Frontal cortex (tissue), 4 donors: ENCODE results near the gene ARPC1A. TPM values are rescaled to one million over a fixed set of nuclear protein-coding genes. Genes with fewer than 3 reads are reported as not detected.
"Not testable (repeated sequence)": the region's sequence is repeated elsewhere in the genome, so short reads cannot be mapped to it uniquely, and the experiment has no call there.

Source experiments
- DNase-seq, 2 donors: peaks; one replicate each; pipeline ENCODE4 v3.0.0; 2012; ENCODE audit warnings: low spot score in 2 of 2
- FAIRE-seq: peaks from 2 replicates; lab custom pipeline; 2012; peaks lifted over from hg19 to GRCh38; lab: Jason Lieb, UNC
- total RNA-seq: library from RNA; depleted of rRNA; stranded (reverse); fragments of >200 nt; gene quantifications from one replicate; pipeline ENCODE4 v1.2.3, GENCODE V29; 2014
- donor health status: control.
- donor health status: control.
- donor health status: control.

Gene ARPC1A
- total RNA-seq, 1 donor from 2014 or later, result 101 TPM

GRCh38 chr7:99365318-99366141 lies 39.8 kb downstream of the ARPC1A start:
- no peak for FAIRE-seq
- DNase-seq, result peak in 1 of 2 donors; percentile 50

DNA sequence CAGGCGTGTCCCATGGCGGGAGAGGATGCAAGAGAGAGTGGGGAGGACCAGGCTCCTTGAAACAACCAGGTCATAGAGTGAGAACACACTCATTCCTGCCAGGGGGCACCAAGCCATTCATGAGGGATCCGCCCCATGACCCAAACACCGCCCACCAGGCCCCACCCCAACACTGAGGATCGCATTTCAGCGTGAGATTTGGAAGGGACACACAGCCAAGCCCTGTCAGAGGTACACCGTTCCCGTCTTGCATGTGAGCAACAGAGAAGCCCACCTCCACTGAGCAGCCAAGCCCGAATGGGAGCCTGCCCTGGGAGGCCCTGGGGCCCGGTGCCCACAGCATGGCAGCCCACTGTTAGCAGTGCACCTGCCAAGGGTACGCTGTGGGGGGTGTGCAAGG lies 40.9 kb downstream of the ARPC1A start:
- no peak for FAIRE-seq
- DNase-seq, result no peak

DNA sequence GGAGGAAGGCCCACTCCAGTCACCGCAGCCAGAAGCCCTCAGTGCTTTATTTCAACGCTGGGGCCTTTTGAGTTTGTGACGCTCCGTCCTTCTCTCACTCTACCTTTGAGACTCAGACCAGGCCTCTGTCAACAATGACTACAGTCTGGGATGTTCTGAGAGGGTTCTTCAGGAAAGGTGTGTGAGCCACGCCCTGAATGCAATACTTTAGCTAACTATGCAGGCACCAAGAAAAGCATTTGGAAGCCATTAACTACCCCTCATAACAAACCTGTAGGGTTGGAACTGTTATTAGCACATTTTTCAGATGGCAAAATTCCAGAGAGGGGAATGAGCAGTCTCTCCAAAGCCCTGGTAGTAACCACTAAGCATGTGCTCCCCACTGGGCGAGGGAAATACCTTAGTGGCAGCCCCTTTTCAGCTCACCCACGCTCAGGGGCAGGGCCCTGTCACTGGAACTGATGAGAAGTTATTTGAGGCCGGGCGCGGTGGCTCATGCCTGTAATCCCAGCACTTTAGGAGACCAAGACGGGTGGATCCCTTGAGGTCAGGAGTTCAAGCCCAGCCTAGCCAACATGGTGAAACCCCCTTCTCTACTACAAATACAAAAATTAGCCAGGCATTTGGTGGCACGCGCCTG lies 43.2 kb downstream of the ARPC1A start:
- DNase-seq (no peak), FAIRE-seq (no peak)

- DNase-seq (no peak), FAIRE-seq (no peak)
Measured at GRCh38 chr7:99369767-99370391, 44.2 kb downstream of the ARPC1A start.

DNA sequence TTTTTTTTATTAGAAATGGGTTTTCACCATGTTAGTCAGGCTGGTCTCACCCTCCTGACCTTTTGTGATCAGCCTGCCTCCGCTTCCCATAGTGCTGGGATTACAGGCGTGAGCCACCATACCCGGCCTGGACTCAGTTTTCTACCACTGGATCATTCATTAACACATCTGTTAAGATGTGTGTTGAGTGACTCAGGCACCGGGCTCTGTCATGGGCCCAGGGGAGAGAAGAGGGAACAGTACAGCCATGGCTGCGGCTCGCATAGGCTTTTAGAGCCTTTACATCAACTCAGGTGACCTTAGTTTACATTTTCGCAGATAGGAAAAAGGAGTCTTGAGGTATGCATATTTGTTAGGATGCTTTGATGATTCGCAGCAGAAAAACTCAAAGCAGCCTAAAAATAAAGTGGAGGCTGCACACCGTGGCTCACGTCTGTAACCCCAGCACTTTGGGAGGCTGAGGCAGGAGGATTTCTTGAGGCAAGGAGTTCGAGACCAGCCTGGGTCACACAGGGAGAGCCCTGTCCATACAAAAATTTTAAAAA lies 45.8 kb downstream of the ARPC1A start:
- no peak for FAIRE-seq
- DNase-seq, result no peak

GRCh38 chr7:99372275-99373090 lies 46.8 kb downstream of the ARPC1A start:
- DNase-seq (no peak), FAIRE-seq (no peak)

DNA sequence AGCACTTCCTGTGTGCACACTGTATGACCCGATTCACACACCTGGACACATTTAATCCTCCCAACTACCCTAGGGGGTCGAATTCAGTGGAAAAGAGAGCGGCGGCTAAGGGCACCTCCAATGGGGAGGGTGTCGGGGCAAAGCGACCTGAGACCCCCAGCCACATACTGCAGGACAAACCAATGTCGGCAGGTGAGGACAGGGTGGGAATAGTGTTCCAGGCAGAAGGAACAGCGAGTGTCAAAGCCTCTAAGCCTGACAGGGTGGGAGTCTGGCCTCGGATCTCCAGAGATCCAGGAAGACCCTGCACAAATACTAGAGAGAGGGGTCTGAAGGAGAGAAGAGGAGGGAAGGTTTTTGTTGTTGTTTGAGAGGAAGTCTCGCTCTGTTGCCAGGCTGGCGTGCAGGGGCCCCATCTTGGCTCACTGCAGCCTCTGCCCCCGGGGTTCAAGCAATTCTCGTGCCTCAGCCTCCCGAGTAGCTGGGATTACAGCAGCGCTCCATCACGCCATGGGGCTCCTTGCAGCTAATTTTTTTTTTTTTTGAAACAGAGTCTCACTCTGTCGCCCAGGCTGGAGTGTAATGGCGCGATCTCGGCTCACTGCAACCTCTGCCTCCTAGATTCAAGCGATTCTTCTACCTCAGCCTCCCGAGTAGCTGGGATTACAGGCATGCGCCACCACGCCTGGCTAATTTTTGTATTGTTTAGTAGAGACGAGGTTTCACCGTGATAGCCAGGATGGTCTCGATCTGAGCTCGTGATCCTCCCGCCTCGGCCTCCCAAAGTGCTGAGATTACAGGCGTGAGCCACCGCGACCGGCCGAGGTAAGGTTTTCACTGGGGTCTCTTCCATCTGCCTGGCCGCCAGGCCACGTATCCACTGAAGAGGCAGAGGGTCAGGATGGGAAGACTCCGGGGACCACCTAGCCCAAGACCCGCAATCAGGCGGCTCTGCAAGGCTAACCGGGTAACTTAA lies 47.7 kb downstream of the ARPC1A start:
- no peak for FAIRE-seq
- DNase-seq, result no peak

GRCh38 chr7:99374111-99375064 lies 48.7 kb downstream of the ARPC1A start, which contains the start of gene ARPC1B:
ARPC1B (plus strand) TSS chr7:99374730; CDS start chr7:99385715, 10,985 bp downstream.
- FAIRE-seq (no peak), DNase-seq (peak; percentile 77 to 85)

- DNase-seq, result peak; percentile 76 to 81
- FAIRE-seq, result no peak
Measured at GRCh38 chr7:99375070-99375807, 49.5 kb downstream of the ARPC1A start.

DNA sequence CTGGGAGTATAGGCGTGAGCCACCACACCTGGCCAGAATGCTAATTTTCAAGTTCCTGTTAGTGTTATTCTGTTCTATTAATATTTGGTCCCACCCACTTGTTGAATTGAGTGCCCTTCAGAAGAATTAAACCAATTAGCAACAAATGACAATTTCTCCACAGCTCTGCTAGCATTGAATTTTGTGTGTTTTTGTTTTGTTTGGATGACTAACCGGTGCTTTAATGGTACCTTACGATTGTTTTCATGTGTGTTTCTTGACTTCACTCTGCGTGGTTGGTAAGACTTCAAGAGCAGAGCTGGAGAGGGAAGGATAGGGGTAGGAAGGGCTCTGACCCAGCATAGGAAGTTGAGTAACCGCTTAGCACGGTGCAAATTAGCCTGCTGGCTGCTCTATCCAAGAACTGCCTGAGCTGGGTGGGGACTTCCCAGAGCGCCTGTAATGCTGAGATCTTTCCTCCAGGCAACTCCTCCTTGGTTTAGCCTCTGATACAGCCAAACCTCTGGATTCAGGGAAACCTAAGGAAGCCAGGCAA lies 53.4 kb downstream of the ARPC1A start:
- FAIRE-seq (no peak), DNase-seq (peak in 1 of 2 donors; percentile 55)

- DNase-seq, FAIRE-seq: not testable (repeated sequence)
Measured at GRCh38 chr7:99379693-99380031, 54.0 kb downstream of the ARPC1A start.

- DNase-seq, result peak in 1 of 2 donors; percentile 31
- no peak for FAIRE-seq
Measured at GRCh38 chr7:99380032-99380822, 54.5 kb downstream of the ARPC1A start.

GRCh38 chr7:99380823-99381663 lies 55.3 kb downstream of the ARPC1A start:
- no peak for DNase-seq
- no peak for FAIRE-seq

GRCh38 chr7:99381664-99382075 lies 56.0 kb downstream of the ARPC1A start:
- FAIRE-seq, result no peak

GRCh38 chr7:99383203-99383602 lies 57.5 kb downstream of the ARPC1A start:
- no peak for DNase-seq
- no peak for FAIRE-seq

More at GRCh38 chr7:99381664-99382075, 56.0 kb downstream of the ARPC1A start:
- no peak for DNase-seq
